ENCODE data around the gene ALK. TPM values are rescaled to one million over a fixed set of nuclear protein-coding genes. Genes with fewer than 3 reads are reported as not detected.

Gene ALK
- total and polyA plus RNA-seq, 2 experiments from 2014 or later: 0.35 TPM; not detected in 1

GRCh38 chr2:29659178-29659577 lies 262.2 kb downstream of the ALK start:
- no peak overlapping the region for H2AFZ ChIP-seq
- H3K27ac ChIP-seq (ENCODE audit: low read depth): no peak overlapping the region
- H3K79me2 ChIP-seq (replicated peaks; ENCODE audit: insufficient read depth): no peaks in the 10 kb centered on the region
- Mint-ChIP-seq H3K36me3 (ENCODE audit: low read depth) (no peaks in the 10 kb centered on the region), H3K4me1 (no peaks in the 10 kb centered on the region), H3K27me3 (ENCODE audit: insufficient read depth, low read depth, poor library complexity) (peaks cover 3% of the 10 kb centered on the region), H3K9me3 (no peaks in the 10 kb centered on the region), H3K4me3 (no peak overlapping the region), H3K27ac (no peak overlapping the region)
- H3K4me2 ChIP-seq: no peak overlapping the region
- no peak for TF ChIP-seq EZH2 (IDR thresholded peaks at IDR 0.05; ENCODE audit: low read depth, unreplicated experiment)
- no peak for TF ChIP-seq ZNF114 (CRISPR knock-in tag; IDR thresholded peaks at IDR 0.05)
- TF ChIP-seq NANOG (IDR thresholded peaks at IDR 0.05; ENCODE audit: borderline replicate concordance): no peak
- TF ChIP-seq EZH2phosphoT487 (IDR thresholded peaks at IDR 0.05; ENCODE audit: unreplicated experiment): no peak
- no peak for TF ChIP-seq STAT1 (IDR thresholded peaks at IDR 0.05; ENCODE audit: unreplicated experiment)
- TF ChIP-seq CREB1 (CRISPR knock-in tag; IDR thresholded peaks at IDR 0.05; ENCODE audit: low read depth): no peak
- no peak for TF ChIP-seq ETS1 (IDR thresholded peaks at IDR 0.05)
- TF ChIP-seq JUNB (IDR thresholded peaks at IDR 0.05; ENCODE audit: unreplicated experiment): no peak
- no peak for TF ChIP-seq POLR2AphosphoS5 (IDR thresholded peaks at IDR 0.05; ENCODE audit: low read depth)
- no peak for TF ChIP-seq ZNF331 (CRISPR knock-in tag; IDR thresholded peaks at IDR 0.05; ENCODE audit: low read depth)
- TF ChIP-seq CTCF (conservative IDR thresholded peaks at IDR 0.05; ENCODE audit: low read depth in 2 of 2): no peak
- TF ChIP-seq, protein P1, sequence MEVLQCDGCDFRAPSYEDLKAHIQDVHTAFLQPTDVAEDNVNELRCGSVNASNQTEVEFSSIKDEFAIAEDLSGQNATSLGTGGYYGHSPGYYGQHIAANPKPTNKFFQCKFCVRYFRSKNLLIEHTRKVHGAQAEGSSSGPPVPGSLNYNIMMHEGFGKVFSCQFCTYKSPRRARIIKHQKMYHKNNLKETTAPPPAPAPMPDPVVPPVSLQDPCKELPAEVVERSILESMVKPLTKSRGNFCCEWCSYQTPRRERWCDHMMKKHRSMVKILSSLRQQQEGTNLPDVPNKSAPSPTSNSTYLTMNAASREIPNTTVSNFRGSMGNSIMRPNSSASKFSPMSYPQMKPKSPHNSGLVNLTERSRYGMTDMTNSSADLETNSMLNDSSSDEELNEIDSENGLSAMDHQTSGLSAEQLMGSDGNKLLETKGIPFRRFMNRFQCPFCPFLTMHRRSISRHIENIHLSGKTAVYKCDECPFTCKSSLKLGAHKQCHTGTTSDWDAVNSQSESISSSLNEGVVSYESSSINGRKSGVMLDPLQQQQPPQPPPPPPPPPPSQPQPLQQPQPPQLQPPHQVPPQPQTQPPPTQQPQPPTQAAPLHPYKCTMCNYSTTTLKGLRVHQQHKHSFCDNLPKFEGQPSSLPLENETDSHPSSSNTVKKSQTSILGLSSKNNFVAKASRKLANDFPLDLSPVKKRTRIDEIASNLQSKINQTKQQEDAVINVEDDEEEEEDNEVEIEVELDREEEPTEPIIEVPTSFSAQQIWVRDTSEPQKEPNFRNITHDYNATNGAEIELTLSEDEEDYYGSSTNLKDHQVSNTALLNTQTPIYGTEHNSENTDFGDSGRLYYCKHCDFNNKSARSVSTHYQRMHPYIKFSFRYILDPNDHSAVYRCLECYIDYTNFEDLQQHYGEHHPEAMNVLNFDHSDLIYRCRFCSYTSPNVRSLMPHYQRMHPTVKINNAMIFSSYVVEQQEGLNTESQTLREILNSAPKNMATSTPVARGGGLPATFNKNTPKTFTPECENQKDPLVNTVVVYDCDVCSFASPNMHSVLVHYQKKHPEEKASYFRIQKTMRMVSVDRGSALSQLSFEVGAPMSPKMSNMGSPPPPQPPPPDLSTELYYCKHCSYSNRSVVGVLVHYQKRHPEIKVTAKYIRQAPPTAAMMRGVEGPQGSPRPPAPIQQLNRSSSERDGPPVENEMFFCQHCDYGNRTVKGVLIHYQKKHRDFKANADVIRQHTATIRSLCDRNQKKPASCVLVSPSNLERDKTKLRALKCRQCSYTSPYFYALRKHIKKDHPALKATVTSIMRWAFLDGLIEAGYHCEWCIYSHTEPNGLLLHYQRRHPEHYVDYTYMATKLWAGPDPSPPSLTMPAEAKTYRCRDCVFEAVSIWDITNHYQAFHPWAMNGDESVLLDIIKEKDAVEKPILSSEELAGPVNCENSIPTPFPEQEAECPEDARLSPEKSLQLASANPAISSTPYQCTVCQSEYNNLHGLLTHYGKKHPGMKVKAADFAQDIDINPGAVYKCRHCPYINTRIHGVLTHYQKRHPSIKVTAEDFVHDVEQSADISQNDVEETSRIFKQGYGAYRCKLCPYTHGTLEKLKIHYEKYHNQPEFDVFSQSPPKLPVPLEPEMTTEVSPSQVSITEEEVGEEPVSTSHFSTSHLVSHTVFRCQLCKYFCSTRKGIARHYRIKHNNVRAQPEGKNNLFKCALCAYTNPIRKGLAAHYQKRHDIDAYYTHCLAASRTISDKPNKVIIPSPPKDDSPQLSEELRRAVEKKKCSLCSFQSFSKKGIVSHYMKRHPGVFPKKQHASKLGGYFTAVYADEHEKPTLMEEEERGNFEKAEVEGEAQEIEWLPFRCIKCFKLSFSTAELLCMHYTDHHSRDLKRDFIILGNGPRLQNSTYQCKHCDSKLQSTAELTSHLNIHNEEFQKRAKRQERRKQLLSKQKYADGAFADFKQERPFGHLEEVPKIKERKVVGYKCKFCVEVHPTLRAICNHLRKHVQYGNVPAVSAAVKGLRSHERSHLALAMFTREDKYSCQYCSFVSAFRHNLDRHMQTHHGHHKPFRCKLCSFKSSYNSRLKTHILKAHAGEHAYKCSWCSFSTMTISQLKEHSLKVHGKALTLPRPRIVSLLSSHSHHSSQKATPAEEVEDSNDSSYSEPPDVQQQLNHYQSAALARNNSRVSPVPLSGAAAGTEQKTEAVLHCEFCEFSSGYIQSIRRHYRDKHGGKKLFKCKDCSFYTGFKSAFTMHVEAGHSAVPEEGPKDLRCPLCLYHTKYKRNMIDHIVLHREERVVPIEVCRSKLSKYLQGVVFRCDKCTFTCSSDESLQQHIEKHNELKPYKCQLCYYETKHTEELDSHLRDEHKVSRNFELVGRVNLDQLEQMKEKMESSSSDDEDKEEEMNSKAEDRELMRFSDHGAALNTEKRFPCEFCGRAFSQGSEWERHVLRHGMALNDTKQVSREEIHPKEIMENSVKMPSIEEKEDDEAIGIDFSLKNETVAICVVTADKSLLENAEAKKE (CRISPR knock-in tag; IDR thresholded peaks at IDR 0.05): no peak
- no peak for TF ChIP-seq REST (IDR thresholded peaks at IDR 0.05; ENCODE audit: unreplicated experiment)
- H3K9me2 ChIP-seq (ENCODE audit: insufficient read depth): peaks cover 2% of the 10 kb centered on the region; the same call in 1 of the 2 replicates
- no peaks in the 10 kb centered on the region for H4K20me1 ChIP-seq (replicated peaks; ENCODE audit: insufficient read depth)
- ATAC-seq (no peak), DNase-seq (ENCODE audit: low spot score) (no peak)
- no peak overlapping the region for H3K4me3 ChIP-seq
- H3K36me3 ChIP-seq (ENCODE audit: insufficient read depth): no peaks in the 10 kb centered on the region
- H3F3A ChIP-seq (replicated peaks; ENCODE audit: low read depth): no peaks in the 10 kb centered on the region
- H3K27me3 ChIP-seq (ENCODE audit: insufficient read depth): no peaks in the 10 kb centered on the region
- no peaks in the 10 kb centered on the region for H3K4me1 ChIP-seq (ENCODE audit: insufficient read depth)
